PFSK-1 (cell line): Measurements from ENCODE around the gene TMEM80.

ENCODE experiments used
- FOXP2 ChIP-seq: optimal IDR thresholded peaks from 2 replicates; pipeline ENCODE3; 2011; ENCODE audit warnings: borderline replicate concordance, control low read depth, inconsistent platforms; ENCODE audit not compliant: insufficient read depth; ENCODE audit errors: extremely low read length, extremely low read depth
- POLR2AphosphoS5 ChIP-seq: IDR thresholded peaks from 2 replicates; pipeline ENCODE4 v1.6.1; 2012; ENCODE audit warnings: low read depth, mild to moderate bottlenecking, control low read depth, low read length, moderate library complexity

GRCh38 chr11:659532-660085, 36.0 kb upstream of the TMEM80 start:
- no peak for TF ChIP-seq POLR2AphosphoS5
- TF ChIP-seq FOXP2: no peak
